GM19397 (cell line): ENCODE measurements around the gene ARHGAP31.
"Not testable (repeated sequence)": the region's sequence is repeated elsewhere in the genome, so short reads cannot be mapped to it uniquely, and the experiment has no call there.

Experiments used
- ATAC-seq: cut with Tn5 transposase; IDR thresholded peaks from one replicate; pipeline ENCODE4 v1.9.1; 2021; ENCODE audit warnings: mild to moderate bottlenecking, moderate library complexity; ENCODE audit not compliant: unreplicated experiment

Gene ARHGAP31

GRCh38 chr3:119343719-119344118 is 49.5 kb downstream of the ARHGAP31 start:
- ATAC-seq: peak; percentile 74

- ATAC-seq: no peak
Observed at GRCh38 chr3:119346076-119346496, 51.9 kb downstream of the ARHGAP31 start.

GRCh38 chr3:119347036-119347435 is 52.9 kb downstream of the ARHGAP31 start:
- ATAC-seq: no peak

GRCh38 chr3:119349354-119350041 is 55.3 kb downstream of the ARHGAP31 start:
- no peak for ATAC-seq

DNA sequence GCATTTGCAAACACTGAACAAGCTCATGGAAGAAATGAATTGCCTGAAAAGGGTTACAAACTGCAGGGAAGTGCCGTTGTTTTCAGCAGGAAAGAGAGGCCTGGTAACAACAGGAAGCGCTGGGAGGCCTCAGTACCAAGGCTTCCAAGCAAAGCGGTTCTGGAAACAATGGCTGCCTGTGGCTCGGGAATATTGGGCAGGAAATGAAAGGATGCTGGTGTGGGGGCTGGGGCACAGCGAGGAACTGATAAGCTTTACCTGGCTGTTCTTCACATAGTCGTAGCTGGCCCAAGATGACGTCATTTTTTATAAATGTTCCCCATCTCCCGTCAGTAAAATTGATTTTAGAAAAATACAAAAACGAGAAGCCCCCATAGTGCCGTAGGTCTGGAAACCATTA is 55.9 kb downstream of the ARHGAP31 start:
- ATAC-seq: no peak

DNA sequence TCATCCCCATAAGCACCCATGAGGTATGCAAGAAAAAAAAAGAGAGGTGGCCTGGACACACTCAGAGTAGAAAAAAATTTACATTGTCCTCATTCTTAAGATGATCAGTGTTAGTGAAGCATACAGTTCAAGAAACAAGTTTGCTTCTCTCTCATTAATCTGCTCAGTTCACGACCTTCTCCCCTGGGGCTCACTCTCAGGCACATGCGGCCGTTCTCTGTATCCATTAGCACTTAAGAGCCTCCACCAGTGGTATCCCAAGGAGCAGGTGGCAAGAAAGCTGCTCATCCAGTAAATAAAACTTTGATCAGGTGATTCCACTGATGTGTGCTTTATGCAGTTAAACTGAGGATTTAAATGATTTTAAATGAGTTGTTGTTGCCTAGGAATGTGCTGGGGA is 57.4 kb downstream of the ARHGAP31 start:
- no peak for ATAC-seq

GRCh38 chr3:119352034-119352609 is 57.9 kb downstream of the ARHGAP31 start:
- peak; percentile 95 for ATAC-seq

DNA sequence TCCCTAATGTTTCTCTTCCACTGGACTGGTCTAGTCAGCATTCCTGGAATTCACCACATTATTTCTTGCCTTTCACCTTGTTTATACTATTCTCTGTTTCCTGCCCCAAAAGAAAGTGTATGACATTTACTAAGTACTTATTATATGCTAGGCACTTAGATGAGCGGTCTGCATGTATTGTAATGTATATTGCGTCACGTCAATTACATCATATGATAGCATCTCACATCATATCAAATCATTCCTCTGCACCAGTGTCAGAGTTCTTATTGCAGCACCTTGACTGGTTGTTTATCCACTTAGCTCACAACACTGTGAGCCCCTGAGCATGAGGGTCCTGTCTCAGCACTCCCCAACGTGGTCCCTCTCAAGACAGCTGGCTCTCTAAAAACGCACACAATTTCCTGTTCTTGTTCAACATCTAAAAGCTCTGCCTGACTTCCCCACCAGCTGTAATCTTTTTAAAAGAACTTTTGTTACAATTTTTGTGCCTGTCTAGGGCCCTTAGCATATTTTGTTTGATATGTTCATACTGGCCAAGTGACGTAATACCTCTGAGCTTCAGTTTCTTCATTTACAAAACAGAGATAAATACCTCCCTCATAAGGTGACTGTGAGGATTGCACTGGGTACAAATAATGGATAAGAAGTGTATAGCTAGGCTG is 58.8 kb downstream of the ARHGAP31 start:
- no peak for ATAC-seq

GRCh38 chr3:119355608-119356007 is 61.4 kb downstream of the ARHGAP31 start:
- not testable (repeated sequence) for ATAC-seq

GRCh38 chr3:119356646-119357045 is 62.5 kb downstream of the ARHGAP31 start:
- ATAC-seq: no peak

DNA sequence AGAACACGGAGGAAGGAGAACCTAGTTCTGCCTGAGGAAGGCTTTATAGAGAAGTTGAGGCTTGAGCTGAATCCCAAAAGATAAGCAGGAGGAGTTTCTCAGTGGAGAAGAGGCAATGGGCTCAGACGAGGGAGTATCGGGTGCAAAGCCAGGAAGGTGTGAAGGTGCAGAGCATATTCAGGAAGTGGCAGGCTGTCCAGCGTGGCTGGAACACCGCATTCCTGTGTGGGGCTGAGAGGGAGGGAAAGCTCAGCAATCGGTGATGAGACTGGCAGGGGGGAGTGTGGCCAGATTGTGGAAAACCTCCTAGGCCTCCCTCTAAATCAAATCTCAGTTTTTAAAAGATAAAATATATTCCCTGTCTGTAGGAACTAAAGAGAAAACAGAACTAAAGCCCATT is 63.0 kb downstream of the ARHGAP31 start:
- ATAC-seq: no peak

- ATAC-seq: no peak
Observed at GRCh38 chr3:119359476-119360326, 65.5 kb downstream of the ARHGAP31 start.

- ATAC-seq: no peak
Observed at GRCh38 chr3:119360736-119361462, 66.7 kb downstream of the ARHGAP31 start.

- ATAC-seq: no peak
Observed at GRCh38 chr3:119362010-119362409, 67.8 kb downstream of the ARHGAP31 start.

GRCh38 chr3:119362940-119363725 is 69.0 kb downstream of the ARHGAP31 start:
- ATAC-seq: no peak

- no peak for ATAC-seq
Observed at GRCh38 chr3:119364401-119364800, 70.2 kb downstream of the ARHGAP31 start.

GRCh38 chr3:119365418-119365817 is 71.2 kb downstream of the ARHGAP31 start:
- ATAC-seq: no peak

- ATAC-seq: no peak
Observed at GRCh38 chr3:119367000-119367399, 72.8 kb downstream of the ARHGAP31 start.

DNA sequence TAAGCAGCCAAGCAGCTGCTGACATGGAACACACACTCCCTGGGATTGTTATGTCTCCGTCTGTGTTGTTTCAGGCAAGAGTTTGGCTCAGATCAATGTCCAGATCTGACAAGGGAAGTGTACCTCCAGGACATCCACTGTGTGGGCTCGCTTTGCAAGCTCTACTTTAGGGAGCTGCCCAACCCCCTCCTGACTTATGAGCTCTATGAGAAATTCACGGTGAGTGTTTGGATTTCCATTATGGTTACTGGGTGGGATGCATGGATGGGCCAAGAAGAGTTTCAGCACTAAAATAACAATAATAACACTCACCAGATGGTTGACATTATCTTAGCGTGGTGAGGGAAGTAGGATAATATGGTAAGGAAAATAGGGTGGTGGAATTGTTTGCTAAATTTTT is 74.1 kb downstream of the ARHGAP31 start:
- no peak for ATAC-seq

- not testable (repeated sequence) for ATAC-seq
Observed at GRCh38 chr3:119371786-119372185, 77.6 kb downstream of the ARHGAP31 start.
